ENCODE results near the gene POLR3C.
A peak's percentile ranks its signal among the peaks of the same experiment; 100 is the strongest.

Gene POLR3C

GRCh38 chr1:145845144-145845513 is 21.1 kb downstream of the POLR3C start:
- TF ChIP-seq CTCF (IDR thresholded peaks at IDR 0.05) = no peak
- Histone ChIP-seq H3K27ac (peak overlapping the region; percentile 67 to 84), H3K4me3 (peak overlapping the region; percentile 69)
- DNase-seq (ENCODE audit: low spot score) = no peak

DNA sequence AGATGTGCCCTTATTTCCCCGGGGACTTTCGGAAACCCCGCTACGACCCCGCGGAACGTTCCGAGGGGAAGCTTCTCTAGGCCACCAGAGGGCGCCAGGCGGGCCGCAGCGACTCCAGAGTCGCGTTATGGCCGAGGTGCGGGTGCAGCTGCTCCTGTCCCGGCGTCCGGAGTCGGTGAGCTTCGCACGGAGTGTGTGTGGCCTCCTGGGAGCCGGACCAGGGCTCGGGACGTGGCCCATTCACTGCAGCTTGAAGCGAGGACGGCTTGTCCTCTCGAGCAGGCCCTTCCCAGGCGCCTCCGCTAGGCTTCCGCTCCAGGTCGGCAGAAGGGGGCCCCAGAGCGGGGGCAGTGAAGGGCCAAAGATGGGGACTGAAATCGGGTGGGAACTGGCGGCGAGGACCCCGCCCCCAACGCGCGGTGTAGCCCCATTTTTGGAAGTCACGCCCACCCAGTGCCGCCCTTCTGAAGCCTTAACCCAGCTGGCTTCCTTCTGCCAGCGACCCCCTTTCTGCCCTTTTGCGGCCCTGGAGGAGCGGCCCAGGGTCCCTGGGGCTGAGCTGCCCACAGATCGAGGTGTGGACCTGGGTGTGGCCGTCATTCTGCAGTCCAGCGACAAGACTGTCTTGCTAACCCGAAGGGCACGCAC is 21.6 kb downstream of the POLR3C start, which contains the start of gene NUDT17:
Gene NUDT17 (plus strand): TSS at position 117 of the 648 bp plus-strand sequence. CDS start 11 bp downstream, at position 128.
- H3K27ac ChIP-seq = peak within 1 kb of the TSS; percentile 67 to 84
- TF ChIP-seq CTCF (IDR thresholded peaks at IDR 0.05) = peak; percentile 85
- DNase-seq (ENCODE audit: low spot score) = peak; percentile 87
- H3K4me3 ChIP-seq = peak within 1 kb of the TSS; percentile 69

- DNase-seq (ENCODE audit: low spot score) = no peak
- Histone ChIP-seq H3K4me3 (peak overlapping the region; percentile 69), H3K27ac (peak overlapping the region; percentile 67 to 84)
- TF ChIP-seq CTCF (IDR thresholded peaks at IDR 0.05) = peak; percentile 62
Measured at GRCh38 chr1:145846201-145846612, 22.2 kb downstream of the POLR3C start.

GRCh38 chr1:145847827-145848226 is 23.8 kb downstream of the POLR3C start:
- no peak for TF ChIP-seq CTCF (IDR thresholded peaks at IDR 0.05)
- H3K4me3 ChIP-seq = no peak overlapping the region
- no peak for DNase-seq (ENCODE audit: low spot score)
- H3K27ac ChIP-seq = no peak overlapping the region

DNA sequence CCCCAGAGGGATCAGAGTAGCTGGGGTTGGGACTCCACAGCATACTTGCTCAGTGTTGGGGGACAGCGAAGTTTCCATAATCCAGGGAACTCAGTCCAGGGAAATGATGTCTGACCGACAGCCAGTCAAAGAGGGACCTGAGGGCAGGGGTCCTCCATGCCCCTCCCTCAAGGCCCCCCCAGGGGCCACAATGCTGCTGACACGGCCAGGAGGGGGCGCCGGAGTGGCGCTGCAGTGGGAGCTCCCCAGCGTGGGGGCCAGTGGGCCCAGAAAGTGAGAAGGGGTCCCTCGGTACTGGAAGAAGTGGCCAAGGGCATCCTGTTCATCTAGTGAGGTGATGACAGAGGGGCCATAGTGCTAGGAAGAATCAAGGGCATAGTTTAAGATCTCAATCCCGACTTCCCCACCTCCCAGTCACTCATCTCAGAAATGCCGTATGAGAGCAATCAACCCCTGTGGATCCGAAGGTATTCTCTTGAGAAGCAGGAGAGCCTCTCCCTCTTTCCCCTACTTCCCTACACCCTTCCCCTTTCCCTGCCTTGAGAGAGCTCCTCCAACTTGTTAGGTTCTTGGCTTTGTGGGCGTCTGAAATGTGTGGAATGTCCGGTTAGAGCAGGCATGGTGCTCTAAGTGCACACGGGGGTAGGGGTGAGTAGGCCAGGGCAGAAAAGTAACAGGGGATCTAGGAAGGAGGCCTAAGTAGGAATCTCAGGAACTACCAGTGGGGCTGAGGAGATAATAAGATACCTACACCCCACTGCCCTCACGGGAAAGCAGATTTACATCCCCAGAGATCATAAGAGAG is 25.6 kb downstream of the POLR3C start:
- DNase-seq (ENCODE audit: low spot score) = no peak
- peak overlapping the region in 1 of 2 donors; percentile 78 for H3K27ac ChIP-seq
- no peak for TF ChIP-seq CTCF (IDR thresholded peaks at IDR 0.05)
- H3K4me3 ChIP-seq = no peak overlapping the region

DNA sequence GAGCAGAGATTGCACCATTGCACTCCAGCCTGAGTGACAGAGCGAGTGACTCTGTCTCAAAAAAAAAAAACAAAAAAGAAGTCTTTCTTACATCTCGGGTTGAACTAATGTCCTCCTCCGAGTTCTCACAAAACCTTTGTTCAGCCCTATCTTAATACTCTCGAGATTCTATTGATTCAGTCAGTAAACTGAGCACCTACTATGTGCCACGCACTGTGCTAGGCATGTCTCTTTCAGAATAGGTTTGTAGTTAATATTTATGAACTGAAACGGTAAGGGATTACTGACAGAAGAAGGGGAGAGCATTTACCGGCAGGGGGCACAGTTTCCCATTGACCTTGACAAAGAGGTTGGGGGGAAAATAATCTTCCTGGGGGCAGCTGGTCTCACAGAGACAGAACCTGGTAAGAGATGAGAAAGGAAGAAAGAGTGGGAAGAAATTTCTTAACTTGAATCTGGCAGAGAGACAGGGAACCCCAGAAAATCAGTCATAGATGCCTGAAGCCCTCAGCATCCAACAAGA is 31.5 kb downstream of the POLR3C start:
- no peak for TF ChIP-seq CTCF (IDR thresholded peaks at IDR 0.05)
- Histone ChIP-seq H3K4me3 (no peak overlapping the region), H3K27ac (no peak overlapping the region)
- DNase-seq (ENCODE audit: low spot score) = no peak
